NB4 (cell line): ENCODE data around the gene HS3ST4.

Experiments used
- CTCF ChIP-seq: IDR thresholded peaks from one replicate; pipeline ENCODE4 v1.5.1; 2012; ENCODE audit warnings: low read depth, low read length
- MYC ChIP-seq: IDR thresholded peaks from 2 replicates; pipeline ENCODE4 v1.6.1; 2011; ENCODE audit warnings: low read depth, low read length
- POLR2A ChIP-seq: IDR thresholded peaks from 2 replicates; pipeline ENCODE4 v1.6.1; 2011; ENCODE audit warnings: mild to moderate bottlenecking; ENCODE audit not compliant: insufficient read length; ENCODE audit errors: extremely low read depth

GRCh38 chr16:26041952-26042668 is 350.4 kb downstream of the HS3ST4 start:
- TF ChIP-seq CTCF: no peak
- TF ChIP-seq POLR2A: no peak
- no peak for TF ChIP-seq MYC
